Chondrocyte (in vitro differentiated cells): ENCODE results near the gene TRERF1. TPM values are rescaled to one million over a fixed set of nuclear protein-coding genes. Genes with fewer than 3 reads are reported as not detected.
"Not testable (repeated sequence)": the region's sequence is repeated elsewhere in the genome, so short reads cannot be mapped to it uniquely, and the experiment has no call there.

ENCODE experiments used
- DNase-seq: peaks from one replicate; pipeline ENCODE4 v3.0.0; 2021; ENCODE audit warnings: mixed read lengths, low spot score
- H3K27ac Mint-ChIP-seq: one replicate; pipeline ENCODE4 v1.8.0; 2021; ENCODE audit warnings: mild to moderate bottlenecking, moderate library complexity, mixed read lengths; ENCODE audit not compliant: unreplicated experiment
- H3K27me3 Mint-ChIP-seq: 2 replicates; pipeline ENCODE4 v1.8.0; 2021; ENCODE audit warnings: low read depth, mixed read lengths
- H3K36me3 Mint-ChIP-seq: 2 replicates; pipeline ENCODE4 v1.8.0; 2021; ENCODE audit warnings: low read depth, mixed read lengths
- H3K4me1 Mint-ChIP-seq: 2 replicates; pipeline ENCODE4 v1.8.0; 2021; ENCODE audit warnings: low read depth, mild to moderate bottlenecking, mixed read lengths
- H3K4me3 Mint-ChIP-seq: one replicate; pipeline ENCODE4 v1.8.0; 2021; ENCODE audit warnings: mild to moderate bottlenecking, moderate library complexity, mixed read lengths; ENCODE audit not compliant: unreplicated experiment
- H3K9me3 Mint-ChIP-seq: 2 replicates; pipeline ENCODE4 v1.8.0; 2021; ENCODE audit warnings: low read depth, mixed read lengths
- total RNA-seq: library from RNA; stranded (reverse); gene quantifications from 3 replicates; pipeline ENCODE4 v1.2.1, GENCODE V29; 2021
- TF ChIP-seq, protein P1 (sequence below): fragments of 200-600 bp; sonication (generic); IDR thresholded peaks from 2 replicates; pipeline ENCODE4 v1.5.0; 2021; ENCODE audit warnings: antibody characterized with exemption, mild to moderate bottlenecking, moderate library complexity

TRERF1 gene
- total RNA-seq, 1 donor from 2014 or later = 1.8 TPM

DNA sequence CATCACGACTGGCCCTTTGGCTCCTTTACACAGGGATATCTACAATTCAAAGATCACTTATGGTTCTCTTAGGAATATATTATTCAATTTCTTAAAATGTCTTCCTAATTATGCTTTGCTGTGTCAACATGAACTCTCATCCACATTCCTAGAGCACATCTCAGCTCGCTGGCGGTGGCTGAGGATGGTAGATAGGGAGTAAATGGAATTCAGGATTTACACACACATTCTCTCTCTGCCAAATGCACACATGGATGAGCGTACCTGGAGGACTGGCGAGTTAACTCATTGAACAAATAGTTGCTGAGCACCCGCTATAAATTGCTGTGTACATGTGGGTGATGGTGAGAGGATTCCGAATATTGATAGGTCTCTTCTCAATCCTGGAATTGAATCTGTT is 229.3 kb downstream of the TRERF1 start:
- no peaks in the 10 kb centered on the region for H3K27me3 Mint-ChIP-seq
- H3K36me3 Mint-ChIP-seq = no peaks in the 10 kb centered on the region
- TF ChIP-seq, protein P1, sequence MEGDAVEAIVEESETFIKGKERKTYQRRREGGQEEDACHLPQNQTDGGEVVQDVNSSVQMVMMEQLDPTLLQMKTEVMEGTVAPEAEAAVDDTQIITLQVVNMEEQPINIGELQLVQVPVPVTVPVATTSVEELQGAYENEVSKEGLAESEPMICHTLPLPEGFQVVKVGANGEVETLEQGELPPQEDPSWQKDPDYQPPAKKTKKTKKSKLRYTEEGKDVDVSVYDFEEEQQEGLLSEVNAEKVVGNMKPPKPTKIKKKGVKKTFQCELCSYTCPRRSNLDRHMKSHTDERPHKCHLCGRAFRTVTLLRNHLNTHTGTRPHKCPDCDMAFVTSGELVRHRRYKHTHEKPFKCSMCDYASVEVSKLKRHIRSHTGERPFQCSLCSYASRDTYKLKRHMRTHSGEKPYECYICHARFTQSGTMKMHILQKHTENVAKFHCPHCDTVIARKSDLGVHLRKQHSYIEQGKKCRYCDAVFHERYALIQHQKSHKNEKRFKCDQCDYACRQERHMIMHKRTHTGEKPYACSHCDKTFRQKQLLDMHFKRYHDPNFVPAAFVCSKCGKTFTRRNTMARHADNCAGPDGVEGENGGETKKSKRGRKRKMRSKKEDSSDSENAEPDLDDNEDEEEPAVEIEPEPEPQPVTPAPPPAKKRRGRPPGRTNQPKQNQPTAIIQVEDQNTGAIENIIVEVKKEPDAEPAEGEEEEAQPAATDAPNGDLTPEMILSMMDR = no peak
- peaks cover 23% of the 10 kb centered on the region for H3K4me1 Mint-ChIP-seq
- no peak overlapping the region for H3K4me3 Mint-ChIP-seq
- no peaks in the 10 kb centered on the region for H3K9me3 Mint-ChIP-seq
- no peak overlapping the region for H3K27ac Mint-ChIP-seq
- DNase-seq = no peak

DNA sequence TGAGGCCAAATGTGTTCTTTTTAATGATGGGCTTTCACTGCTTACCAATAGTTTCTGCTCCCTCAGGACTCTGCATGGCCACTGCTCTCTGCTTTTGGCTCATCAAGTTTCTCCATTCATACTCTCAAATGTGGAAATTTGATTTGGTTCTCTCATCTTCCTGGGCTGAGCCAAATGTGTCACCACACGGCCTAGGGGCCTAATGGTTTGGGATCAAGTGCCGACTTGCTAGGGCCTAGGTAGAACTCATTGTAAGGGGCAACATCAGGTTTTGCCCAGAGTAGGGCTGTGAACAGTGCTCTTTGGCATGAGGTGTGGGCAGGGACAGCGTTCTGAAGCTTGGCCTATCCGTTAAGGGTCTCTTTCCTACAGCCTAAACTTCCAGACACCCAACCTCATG is 230.2 kb downstream of the TRERF1 start:
- Mint-ChIP-seq H3K9me3 (no peaks in the 10 kb centered on the region), H3K4me3 (no peak overlapping the region), H3K27me3 (no peaks in the 10 kb centered on the region), H3K4me1 (peaks cover 24% of the 10 kb centered on the region), H3K27ac (no peak overlapping the region), H3K36me3 (no peaks in the 10 kb centered on the region)
- no peak for DNase-seq
- TF ChIP-seq, protein P1 = no peak

- TF ChIP-seq, protein P1 = no peak
- Mint-ChIP-seq H3K27me3 (no peaks in the 10 kb centered on the region), H3K27ac (no peak overlapping the region), H3K4me1 (peaks cover 24% of the 10 kb centered on the region), H3K36me3 (no peaks in the 10 kb centered on the region), H3K4me3 (no peak overlapping the region), H3K9me3 (no peaks in the 10 kb centered on the region)
- DNase-seq = no peak
Observed at GRCh38 chr6:42220807-42221206, 230.9 kb downstream of the TRERF1 start.

DNA sequence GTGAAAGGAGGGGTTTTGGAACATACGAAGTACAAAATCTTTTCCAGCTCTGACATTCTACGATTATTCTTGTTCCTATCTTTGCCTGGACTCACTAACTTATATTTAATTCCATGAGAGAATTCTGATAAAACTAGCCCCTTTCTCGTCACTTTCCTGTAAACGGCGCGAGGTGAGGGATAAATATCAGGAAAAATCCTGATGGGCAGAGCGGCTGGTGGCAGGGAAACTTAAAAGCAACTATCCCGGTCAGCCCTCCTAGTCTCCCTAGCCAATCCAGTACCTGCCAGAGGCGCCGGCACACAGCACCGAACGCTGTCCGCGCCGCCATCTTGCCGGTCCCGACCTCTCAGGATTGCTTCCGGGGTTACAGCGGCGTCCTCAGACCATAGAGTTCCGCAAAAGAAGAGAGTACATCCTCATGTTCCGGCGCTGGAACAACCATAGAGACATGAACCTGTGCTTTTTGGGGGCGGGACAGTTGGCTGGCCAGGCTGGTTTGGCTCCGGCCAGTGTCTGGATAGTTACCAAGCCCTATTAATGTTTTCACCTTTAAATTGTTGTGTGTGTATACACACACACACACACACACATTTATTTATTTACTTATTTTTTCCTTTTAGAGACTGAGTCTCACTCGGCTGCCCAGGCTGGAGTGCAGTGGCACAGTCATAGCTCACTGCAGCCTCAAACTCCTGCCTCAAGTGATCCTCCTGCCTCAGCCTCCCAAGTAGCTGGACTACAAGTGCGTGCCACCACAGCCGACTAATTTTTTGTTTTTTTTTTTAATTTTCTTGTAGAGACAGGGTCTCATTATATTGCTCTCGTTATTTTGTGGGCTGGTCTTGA is 234.0 kb downstream of the TRERF1 start, which contains the start of gene MRPS10:
MRPS10 (minus strand) TSS at position 343 of the 849 bp plus-strand sequence; CDS start at position 331, 12 bp downstream.
- Mint-ChIP-seq H3K27me3 (no peaks in the 10 kb centered on the region), H3K27ac (peak within 1 kb of the TSS; percentile 94), H3K9me3 (no peaks in the 10 kb centered on the region), H3K4me3 (peak within 1 kb of the TSS; percentile 90), H3K4me1 (peaks cover 24% of the 10 kb centered on the region), H3K36me3 (no peaks in the 10 kb centered on the region)
- TF ChIP-seq, protein P1 = no peak
- no peak for DNase-seq

- Mint-ChIP-seq H3K4me1 (peaks cover 24% of the 10 kb centered on the region), H3K36me3 (peaks cover 2% of the 10 kb centered on the region), H3K27ac (peak overlapping the region; percentile 94), H3K9me3 (no peaks in the 10 kb centered on the region), H3K4me3 (peak overlapping the region; percentile 90), H3K27me3 (no peaks in the 10 kb centered on the region)
- TF ChIP-seq, protein P1 = no peak
- no peak for DNase-seq
Observed at GRCh38 chr6:42217157-42217518, 234.6 kb downstream of the TRERF1 start.

DNA sequence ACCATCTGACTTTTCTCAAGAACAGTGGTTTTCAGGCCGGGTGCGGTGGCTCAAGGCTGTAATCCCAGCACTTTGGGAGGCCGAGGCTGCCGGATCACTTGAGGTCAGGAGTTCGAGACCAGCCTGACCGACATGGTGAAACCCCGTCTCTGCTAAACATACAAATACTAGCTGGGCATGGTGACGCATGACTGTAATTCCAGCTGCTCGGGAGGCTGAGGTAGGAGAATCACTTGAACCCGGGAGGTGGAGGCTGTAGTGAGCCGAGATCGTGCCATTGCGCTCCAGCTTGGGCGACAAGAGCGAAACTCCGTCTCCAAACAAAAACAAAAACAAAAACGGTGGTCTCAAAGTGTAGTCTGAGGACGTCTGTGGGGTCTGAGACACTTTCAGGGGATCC is 235.2 kb downstream of the TRERF1 start:
- H3K4me1 Mint-ChIP-seq = peaks cover 24% of the 10 kb centered on the region
- H3K27ac Mint-ChIP-seq = peak overlapping the region; percentile 41
- H3K9me3 Mint-ChIP-seq, DNase-seq, H3K36me3 Mint-ChIP-seq, H3K27me3 Mint-ChIP-seq: not testable (repeated sequence)
- H3K4me3 Mint-ChIP-seq = peak overlapping the region; percentile 57
